NCI-H524 treated with DMSO at 0.1 percent for 48 hours (cell line): ENCODE results near the gene PFKP.

Source experiments
- DNase-seq: peaks from one replicate; lab custom pipeline; 2025; lab: John Stamatoyannopoulos, UW

Gene PFKP

DNA sequence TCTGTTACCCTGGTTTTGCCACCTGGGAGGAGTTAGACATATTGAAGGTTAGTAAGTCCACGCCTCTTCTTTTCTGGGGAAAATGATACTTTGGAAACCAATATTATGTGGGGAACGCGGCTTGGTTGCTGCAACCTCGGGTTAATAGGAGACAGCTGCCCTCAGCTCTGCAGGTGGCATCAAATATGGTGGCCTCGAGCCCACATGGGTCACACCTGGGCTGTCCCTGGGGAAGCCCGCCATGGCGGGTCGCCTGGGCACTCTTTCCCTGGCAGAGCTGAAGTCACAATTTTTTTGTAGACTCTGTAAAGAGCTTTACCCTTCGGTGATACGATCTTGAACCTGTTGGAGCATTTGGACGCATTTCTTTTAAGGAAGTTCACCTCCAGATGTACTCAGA, 2.5 kb downstream of the PFKP start:
- DNase-seq, result no peak

DNA sequence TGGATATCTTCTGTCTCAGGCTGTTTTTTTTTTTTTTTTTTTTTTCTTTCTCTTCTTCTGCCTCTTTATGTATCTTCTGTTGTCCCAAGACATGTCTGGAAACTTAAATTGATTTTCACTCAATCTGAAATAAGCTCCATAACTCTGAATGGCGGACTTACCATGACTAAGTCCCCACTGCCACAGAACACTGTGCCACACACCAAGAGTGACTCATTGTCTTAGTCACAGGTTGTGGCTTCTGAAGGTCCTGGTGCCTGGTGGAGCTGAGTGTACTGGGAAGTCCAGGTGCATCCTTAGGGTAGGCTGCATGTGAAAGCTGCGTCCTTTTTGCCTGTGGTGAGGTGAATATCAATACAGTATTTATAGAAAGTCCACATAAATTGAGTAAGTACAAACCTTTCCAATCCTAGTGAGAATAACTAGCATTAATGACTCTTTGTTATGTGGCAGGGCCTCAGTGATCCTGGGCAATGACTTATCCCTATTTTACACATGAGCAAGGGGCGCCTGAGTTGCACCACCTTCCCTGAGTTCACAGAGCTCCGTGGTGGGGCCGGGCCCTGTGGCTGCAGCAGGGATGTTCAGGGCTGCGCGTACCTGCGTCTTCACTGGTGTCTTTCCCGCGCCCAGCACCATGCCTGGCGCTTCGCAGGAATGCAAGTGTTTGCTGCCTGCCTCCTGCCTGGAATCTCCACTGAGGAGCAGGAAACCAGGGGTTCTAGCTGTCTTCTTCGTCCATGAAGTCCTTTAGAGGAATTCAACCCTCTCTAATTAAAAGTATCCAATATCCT, 4.3 kb downstream of the PFKP start:
- DNase-seq, result no peak

DNA sequence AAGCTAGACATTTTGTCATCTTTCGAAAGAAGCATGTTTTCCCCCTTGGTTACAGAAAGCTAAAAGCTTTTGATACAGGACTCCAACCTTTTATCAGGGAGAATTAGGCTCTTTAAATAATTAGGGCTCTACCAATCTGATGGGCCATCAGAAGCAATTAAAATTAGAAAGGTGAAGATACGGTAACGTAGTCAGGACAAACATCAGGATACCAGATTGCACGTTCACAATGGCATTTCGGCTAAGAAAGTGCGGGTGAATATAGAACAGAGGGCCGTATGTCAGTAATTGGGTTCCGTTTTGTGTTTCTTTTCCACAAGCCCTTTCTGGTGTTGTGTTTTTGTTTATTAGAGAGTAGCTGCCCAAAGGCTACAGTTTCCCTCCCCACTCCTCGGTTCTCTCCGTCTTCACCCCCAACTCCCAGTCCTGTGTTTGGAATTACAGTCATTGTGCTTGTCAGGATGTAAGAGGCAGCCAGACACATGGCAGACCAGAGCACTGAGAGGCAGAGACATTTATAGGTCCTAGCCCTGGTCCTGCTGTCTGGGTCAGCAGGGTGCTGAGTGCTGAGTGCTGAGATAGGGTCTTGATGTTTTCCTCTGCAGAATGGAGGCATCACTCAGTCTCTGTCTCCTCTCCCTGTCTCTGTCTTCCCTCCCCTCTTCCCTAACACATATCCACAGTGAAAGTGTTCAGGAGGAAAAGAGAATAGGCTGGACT, 5.5 kb downstream of the PFKP start:
- DNase-seq, result no peak

DNA sequence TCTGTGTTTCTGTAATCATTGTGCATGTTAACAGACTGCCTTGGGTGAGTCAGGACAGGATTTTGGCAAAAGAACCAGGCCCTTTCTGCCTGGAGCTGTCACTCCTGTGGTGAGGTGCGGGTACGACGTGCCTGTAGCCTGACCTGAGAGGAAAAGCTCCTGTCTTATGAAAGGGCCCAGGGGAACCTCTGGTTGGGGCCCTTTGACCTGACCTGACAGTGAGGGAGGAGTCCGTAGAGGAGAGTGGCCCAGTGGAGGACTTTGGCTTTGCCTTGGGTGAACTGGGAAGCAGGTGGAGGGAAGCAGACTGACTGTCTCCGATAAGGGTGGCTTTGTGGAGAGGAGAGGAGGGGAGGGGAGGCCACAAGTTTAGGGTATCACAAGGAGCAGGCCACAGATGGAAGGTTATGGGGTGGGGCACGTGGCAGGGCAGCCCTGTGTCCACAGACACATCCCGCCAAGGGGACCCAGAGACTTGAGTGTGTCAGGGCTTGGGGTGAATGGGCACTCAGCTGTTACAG, 6.9 kb downstream of the PFKP start:
- DNase-seq, result no peak

DNA sequence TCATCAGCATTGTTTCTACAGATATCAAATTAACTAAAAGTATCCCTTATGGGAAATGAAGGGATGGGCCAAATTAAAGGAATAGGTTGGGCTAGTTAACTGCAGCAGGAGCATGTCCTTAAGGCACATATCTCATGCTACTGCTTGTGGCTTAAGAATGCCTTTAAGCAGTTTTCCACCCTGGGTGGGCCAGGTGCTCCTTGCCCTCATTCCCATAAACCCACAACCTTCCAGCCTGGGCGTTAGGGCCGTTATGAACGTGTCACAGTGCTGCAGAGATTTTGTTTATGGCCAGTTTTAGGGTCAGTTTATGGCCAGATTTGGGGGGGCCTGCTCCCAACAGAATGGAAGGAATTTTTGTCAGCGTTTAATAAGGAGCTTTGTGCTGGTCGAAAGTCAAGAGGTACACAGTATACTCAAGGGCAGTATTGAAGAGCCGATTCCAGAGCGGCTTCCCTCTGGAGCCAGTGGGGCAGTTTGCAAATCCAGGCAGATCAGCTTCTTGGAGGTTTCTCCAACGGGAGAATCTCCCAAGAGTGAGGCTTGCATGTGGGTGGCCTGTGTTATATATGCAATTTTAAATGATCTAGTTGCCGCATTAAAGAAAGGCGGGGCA, 7.7 kb downstream of the PFKP start:
- no peak for DNase-seq

DNA sequence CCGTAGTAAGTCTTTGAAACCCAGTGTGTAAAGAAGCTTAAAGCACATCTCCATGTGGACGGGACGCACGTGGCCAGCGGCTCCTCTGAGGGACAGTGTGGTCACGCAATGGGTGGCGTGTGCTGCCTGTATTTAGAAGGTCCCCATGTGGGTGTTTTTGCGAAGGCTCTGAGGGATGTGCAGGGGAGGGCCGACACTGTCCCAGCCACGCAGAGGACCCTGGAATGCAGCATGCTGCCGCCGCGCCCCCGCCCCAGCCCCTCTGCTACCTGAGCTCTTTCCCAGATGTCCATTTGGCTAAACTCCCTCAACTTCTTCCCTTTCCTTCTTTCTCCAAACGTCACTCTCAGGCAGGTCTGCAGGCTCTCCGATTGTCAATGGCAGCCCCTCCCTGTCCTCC, 8.8 kb downstream of the PFKP start:
- DNase-seq, result no peak

DNA sequence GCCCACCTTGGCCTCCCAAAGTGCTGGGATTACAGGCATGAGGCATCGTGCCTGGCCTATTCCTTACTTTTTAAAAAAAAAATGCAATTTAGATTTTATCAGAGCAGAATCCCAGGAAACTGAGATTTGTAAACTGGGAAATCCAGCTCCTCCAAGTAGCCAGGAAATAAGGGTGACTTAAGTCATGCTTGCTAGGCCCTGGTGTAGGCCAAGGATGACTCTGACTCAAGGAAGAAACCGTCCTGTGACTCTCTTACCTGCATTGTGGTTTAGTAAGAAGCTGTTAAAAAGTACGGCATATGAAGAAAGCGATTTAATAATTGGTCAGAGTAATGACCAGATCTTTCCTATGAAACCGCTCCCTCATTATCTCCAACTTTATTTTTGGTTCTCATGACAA, 10.2 kb downstream of the PFKP start:
- DNase-seq, result no peak

DNA sequence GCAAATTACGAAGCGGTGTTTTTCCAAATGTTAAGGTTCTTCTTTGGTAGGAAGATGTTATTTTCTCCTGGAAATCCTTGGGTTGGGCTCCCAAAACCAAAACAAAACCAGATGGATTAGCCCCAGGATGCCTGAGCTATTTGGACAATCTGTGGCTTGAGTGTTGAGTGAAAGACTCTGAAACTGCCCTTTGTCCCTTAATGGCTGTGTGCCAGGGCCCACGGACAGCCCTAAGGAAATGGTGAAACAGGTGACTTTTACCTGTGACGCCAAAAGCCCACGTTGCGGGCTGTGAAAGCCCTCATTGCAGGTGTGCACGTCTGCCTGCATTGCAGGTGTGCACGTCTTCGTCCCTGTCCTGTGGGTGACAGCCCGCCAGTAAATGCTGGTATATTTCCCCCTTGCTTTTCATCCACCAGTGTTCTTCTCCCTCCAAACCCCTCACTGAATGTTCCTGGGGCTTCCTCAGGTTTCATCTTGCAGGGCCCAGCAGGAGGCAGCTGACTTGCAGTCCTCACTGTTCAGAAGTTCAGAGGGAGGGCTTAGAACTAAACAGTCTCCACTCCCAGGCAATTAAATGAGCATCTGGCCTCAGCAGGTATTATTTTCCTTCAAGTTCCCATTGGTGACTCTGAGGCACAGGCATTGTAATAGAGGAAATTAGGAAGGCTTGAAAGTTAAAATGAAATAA, 10.7 kb downstream of the PFKP start:
- DNase-seq, result no peak

DNA sequence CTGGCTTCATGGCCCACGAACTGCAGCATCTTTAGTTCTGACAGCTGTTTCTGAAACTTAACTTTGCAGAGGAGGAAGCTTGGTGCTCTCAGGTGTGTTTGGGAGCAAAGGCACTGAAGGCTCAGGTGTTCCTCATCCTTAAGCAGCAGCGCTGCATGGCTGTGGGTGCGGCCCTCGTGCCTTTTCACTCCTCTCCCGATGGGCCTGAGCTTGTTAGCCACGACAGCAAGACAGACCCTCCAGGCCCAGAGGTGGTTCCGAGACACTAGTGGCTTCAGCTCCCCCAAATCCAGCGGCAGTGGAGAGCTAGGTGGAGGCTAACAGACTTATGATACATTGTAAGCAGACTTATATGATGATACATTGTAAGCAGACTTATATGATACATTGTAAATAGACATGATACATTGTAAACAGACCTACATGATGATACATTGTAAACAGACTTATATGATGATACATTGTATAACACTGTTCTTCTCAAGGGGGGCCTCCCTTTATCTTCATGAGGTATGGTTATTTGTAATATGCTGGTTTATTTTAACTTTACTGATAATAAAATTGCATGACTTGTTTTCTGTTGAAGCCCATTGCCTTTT, 14.1 kb downstream of the PFKP start:
- DNase-seq, result no peak

DNA sequence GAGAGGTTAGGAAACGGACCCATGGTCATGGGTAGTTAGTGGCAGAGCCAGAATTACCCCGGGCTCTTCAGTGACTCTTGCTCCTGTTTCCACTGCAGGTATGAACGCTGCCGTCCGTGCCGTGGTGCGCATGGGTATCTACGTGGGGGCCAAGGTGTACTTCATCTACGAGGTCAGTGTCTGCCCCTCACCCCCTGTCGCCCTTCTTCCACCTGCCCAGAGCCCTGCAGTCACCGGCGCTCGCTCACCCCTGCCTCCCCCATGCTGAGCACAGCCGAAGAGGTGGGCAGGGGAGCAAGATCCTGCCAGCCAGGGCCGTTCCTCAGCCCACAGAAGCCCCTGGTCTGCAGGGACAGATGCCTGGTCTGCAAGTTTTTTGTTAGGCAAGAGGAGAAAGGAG, 14.9 kb downstream of the PFKP start:
- no peak for DNase-seq

DNA sequence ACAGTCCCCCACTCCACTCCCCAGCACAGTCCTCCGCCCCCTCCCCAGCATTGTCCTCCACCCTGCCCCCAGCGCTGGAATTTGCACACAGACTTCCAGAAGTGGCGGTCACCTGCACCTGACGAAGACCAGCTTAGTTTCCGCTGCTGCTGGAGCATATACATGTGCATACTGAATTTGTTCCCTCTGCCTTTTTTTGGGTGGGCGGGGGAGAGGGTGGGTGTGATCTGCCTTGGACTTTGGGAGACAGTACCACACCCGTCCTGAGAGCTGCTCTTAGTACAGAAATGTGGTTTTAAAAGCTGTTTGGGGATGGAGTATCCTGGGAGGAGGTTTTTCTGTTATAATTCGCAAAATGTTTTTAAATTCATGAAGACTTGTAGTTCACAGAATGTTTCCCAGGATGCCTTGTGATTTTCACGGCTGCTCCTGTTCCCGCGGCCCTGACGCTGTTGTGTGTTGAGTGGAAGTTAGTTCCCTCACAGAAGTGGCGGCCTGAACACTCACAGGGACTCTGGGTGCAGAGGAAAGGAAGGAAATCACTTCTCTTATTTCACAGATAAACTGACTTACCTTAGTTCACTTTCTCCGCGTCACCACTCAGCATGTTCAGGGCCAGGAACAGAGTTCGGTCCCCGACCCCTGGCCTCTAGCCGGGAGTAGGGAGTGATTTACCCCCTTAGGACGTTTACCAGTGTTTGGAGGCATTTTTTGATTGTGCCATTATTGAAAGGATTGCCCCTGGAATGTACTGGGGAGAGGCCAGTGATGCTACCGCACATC, 18.6 kb downstream of the PFKP start:
- DNase-seq, result no peak

DNA sequence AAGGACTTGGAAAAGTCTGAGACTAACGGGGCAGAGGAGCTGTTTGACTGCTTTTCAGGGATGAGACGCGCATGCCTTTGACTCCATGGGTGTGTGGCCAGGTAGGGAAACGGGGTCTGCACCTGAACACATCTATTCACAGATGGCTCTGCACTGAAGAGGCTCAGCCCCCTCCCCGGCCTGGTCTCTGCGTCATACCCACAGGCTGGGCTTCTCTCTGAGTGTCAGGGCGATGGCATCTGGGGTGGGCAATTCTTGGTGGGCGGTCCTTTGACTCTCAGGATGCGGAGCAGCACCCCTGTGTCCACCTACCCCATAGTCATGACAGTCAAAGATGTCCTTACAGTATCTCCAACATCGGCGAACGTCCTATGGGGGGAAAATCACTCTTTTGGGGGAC, 23.0 kb downstream of the PFKP start:
- DNase-seq, result no peak

DNA sequence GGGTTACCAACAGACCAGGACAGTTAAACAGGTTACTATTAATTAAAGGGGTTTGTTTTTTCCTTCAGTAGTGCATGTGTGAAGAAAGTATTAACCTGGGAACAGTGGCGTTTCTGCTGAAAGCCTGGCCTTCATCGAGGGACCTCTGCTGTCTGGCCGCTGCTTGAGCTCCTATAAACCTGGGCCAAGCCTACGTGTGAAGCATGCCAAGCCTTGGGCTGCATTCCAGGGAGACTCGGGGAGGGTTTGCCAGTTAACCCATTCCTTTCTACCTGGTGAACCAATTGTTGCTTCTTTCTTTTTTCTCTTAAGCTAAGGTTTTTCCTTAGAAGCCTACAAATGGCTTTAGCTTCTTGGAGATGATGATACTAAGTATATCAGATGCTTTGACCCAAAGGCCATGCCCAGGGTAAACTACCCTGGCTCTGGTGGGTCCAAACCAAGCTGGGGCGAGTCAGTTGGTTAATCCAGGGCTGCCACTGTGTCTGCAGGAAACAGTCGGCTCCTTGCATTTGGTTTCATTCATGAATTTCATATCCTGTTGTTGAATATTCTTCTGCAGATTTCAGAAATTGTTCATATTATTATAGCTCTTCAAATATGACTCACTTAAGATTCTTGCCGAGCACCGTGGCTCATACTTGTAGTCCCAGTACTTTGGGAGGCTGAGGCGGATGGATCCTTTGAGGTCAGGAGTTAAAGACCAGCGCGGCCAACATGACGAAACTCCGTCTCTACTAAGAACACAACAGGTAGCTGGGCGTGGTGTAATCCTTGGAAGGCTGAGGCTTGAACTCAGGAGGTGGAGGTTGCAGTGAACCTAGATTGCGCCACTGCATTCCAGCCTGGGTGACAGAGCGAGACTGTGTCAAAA, 23.8 kb downstream of the PFKP start:
- no peak for DNase-seq

DNA sequence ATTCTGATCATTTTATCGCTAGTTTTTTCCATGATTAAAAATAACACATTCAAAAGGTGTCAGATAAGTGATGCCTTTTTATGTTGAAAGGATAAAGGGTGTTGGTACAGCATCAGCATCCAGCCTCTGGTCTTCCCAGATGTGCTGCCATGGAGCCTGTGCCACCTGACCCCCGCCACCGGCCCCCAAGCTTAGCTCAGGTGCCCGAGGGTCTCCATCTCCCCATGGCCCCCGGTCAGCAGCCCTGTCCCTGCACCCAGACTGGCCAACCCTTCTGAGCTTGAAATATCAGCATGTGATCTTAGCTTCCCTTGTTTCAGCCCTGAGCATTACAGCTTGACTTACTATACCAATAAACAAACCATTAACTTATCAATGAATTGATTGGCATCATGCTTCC, 24.6 kb downstream of the PFKP start:
- DNase-seq, result no peak

DNA sequence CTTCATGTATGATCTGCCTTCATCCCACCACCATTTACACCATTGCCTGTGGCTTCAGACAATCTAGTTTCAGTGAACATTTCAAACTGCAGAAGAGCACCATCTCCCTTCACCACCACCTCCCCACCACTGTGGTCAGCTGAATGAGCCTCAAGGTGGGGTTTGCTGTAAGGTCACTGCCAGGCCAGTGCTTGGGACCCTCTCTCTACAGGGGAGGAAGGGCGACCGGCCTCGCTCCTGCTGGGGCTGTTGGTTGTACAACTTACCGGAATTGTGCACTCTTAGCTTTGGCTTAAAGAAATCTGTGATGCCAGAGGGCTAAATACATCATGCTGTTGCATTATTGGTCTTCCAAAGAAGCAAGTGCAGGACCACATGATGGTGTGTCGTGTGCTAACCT, 26.6 kb downstream of the PFKP start:
- no peak for DNase-seq

DNA sequence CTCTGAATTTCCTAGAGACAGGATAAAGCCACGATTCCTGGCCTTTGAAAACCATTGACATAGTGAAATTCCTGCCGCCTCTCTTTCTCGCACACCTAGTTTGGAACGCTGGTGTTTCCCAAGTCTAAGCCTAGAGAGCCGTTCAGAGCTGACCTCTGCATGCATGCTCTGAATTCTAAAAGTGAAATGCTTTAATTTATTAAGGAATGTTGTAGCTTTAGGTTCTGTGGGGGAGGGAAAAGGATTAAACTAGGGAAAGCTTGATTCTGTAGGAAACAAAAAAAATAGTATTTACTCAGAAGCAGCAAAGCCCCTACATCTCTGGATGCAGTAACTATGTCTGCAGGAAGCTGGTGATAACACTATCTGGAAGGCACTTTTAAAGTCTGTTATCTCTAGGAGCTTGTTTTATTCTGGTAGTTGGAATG, 27.3 kb downstream of the PFKP start:
- no peak for DNase-seq

DNA sequence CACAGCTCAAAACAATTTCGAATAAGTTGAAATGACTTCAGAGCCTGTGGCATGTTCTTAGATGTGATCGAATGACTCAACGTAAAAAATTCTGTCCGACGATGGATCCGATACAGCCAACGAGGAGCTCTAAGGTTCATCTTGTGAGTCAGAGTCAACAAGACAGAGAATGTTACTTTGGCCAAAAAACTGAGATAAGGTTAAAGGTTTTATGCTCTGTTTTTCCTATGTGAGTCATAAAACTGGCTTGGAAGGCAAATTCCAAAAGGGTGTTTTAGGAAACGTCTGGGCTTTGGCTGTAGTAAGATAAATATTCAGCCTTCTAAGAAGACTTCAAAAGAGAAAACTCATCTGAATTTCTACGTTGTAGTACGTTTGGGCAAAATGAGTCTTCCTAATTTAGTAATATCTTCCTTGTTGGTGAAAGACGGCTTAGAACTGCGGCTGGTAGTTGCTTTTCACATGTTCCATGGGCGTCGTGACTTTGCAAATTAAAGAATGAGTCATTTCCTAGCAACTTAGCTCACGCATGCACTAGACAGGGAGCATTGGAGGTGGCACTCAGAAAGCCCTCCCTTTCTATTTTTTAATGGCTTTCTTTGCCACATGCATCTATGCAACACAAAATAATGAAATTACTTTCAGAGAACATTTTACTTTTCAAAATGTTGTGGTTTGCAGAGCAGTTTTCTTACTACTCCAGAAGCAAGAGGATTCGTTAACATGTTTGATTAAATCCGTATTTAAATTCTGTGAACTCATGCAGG, 28.2 kb downstream of the PFKP start:
- no peak for DNase-seq

DNA sequence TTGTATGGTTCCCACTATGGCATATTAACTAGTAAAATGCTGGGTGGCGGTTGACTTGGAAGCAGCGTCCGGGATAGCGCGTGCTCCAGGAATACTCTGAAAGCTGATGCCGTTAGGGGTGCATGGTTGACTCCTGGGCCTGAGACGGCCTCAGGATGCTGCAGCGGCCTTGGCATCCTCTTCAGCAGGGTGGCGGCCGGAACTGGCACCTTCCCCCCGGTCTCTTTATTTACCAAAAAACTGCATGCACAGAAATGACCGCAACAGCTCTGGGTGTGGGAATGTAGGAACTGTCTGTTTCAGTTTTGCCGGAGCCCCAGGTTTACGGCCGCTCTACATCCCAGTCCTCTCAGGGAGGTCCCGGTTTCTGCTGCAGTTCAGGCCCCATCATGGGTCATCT, 28.8 kb downstream of the PFKP start:
- no peak for DNase-seq

DNA sequence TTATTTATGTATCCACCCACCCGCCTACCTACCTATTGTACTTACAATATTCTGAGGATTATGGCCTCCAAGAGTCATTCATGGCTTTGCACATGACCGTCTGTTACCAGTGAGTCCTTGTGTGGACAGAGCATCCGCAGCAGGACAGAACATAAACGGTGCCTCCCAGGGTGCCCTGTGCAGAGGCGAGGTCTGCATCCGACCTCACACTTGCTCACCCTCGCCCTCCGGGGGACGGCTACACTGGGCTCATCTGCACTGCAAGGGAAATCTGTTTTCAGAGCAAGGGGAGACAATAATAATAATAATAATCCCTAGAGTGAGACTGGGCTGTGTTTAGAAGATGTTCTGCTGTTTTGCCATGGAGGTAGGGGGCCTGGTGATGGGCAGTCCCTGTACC, 29.8 kb downstream of the PFKP start:
- no peak for DNase-seq
